HG02798 (cell line): ENCODE data around the gene TOPBP1.
"Not testable (repeated sequence)": the region's sequence is repeated elsewhere in the genome, so short reads cannot be mapped to it uniquely, and the experiment has no call there.

Experiments
- ATAC-seq: cut with Tn5 transposase; IDR thresholded peaks from one replicate; pipeline ENCODE4 v1.9.1; 2021; ENCODE audit warnings: mild to moderate bottlenecking; ENCODE audit not compliant: unreplicated experiment, poor library complexity

TOPBP1 gene

GRCh38 chr3:133574260-133574881, 87.4 kb downstream of the TOPBP1 start:
- peak; percentile 30 for ATAC-seq

DNA sequence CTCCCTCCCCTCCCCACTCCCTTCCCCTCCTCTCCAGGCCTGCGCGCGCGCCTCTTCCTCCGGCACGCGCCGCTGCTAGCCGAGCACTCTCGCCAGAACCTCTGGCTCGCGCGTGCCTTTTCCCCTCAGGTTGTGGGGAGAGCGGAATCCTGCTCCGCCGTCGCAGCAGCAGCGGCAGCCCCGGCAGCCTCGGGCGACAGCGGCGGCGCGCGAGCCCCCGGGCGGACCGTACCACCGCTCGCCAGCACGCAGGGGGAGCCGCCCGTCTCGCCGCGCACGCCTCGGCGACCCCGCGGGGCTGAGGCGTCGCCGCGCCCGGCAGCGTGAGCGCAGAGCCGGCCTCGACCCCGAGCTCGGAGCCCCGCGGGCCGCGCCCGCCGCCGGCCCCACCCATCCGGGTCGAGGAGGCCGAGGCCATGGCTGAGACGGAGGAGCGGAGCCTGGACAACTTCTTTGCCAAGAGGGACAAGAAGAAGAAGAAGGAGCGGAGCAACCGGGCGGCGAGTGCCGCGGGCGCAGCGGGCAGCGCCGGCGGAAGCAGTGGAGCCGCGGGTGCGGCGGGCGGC, 88.0 kb downstream of the TOPBP1 start, which contains the start of gene CDV3:
Gene CDV3 (plus strand): TSS at position 58 of the 566 bp plus-strand sequence. CDS start 359 bp downstream, at position 417.
- peak; percentile 34 for ATAC-seq

GRCh38 chr3:133573054-133573628, 88.6 kb downstream of the TOPBP1 start:
- ATAC-seq, result peak; percentile 84

DNA sequence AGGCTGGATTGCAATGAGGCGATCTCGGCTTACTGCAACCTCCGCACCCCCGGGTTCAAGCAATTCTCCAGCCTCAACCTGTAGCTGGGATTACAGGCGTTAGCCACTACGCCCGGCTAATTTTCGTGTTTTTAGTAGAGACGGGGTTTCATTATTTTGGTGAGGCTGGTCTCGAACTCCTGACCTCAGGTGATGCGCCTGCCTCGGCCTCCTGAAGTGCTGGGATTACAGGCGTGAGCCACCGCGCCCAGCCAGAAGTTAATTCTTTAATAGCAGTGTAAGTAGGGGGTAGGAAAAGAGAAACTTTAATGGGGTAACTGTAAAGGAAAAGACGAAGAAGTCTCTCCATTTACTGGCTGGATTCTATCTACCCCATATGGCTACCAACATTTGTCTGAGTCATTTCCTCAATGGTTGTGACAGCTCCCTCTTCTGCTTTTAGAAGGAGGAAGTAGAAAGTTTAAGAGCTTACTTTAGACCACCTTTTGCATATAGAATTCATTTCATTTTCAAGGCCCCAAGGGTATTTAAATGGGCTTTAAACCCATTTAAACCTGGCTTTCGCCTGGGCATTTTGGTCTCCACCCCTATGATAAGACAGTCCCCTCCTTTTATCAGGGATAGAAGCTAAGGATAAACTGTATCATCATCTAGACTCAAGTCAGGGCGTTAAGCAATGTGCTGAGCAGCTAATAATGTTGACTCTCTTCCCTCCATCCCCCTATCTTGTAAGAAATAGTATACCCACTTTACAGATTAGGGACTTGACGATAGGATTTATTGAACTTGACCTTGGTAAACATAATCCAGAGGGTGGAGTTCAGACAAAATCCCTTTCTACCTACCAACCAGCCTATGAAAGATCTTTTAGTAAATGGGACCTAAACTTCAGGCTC, 89.3 kb downstream of the TOPBP1 start:
- ATAC-seq, result peak; percentile 10

GRCh38 chr3:133570937-133571320, 90.8 kb downstream of the TOPBP1 start:
- ATAC-seq, result no peak

DNA sequence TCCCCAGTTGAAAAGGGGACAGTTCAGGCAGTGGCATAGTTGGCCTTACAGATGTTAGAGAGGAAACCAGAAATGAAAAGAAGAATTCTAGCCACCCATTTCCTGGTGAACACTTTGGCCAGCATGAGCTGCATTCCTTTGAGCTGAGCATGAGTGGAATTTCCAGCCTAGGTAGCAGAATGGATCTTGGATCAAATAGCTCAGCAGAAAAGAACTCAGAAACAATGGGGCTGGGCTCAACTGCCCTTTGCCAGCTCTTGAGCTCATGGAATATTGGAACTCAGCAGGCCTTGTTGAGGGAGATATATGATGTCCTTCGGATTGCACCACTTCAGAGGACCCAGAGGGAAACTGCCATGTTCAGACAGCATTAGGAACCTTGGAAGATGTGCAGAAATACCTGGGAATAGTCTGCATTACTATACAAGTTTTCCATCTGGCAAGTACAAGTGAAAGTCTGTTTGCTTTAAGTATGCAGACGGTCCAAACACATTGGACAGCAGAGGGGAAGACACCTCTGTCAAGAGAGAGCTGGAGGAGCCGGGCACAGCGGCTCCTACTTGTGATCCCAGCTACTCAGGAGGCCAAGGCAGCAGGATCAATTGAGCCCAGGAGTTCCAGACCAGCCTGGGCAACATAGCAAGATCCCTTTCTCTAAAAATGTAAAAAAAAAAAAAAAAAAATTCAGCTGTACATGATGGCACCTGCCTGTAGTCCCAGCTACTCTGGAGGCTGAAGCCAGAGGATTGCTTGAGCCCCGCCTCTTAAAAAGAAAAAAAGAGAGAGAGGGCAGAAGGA, 91.4 kb downstream of the TOPBP1 start:
- ATAC-seq, result no peak

GRCh38 chr3:133568294-133569014, 93.3 kb downstream of the TOPBP1 start:
- no peak for ATAC-seq

DNA sequence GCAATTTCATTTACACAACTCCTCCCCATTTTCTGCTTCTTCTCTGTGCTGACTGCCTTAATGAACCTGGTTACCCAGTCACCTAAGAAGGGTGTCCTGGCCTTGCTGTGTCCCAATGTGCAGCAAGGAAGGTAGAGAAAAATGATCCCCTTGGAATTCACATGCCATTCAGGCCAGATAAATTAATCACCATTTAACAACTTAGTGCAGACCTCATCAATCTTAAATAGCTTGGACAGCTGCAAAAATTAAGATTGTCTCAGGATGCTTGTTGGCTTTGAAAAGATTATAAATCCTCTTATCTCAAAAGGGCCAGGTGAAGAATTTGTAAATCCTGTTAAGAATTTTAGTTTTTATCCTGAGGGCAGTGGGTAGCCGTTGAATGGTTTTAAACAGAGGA, 97.9 kb downstream of the TOPBP1 start:
- ATAC-seq, result no peak

GRCh38 chr3:133563186-133563591, 98.6 kb downstream of the TOPBP1 start:
- no peak for ATAC-seq

DNA sequence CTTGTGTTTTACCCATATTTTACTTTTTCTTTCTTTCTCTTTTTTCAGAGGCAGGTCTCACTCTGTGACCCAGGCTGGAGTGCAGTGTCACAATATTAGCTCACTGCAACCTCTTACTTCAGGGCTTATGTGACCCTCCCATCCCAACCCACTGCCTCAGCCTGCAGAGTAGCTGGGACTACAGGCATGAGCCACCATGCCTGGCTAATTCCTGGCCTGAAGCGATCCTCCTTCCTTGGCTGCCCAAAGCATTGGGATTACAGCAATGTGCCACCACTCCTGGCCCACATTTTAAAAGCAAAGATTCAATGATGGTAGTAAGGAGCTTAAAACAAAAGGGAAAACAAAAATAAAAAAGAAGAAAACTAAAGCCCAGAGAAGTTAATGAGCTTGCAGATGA, 99.4 kb downstream of the TOPBP1 start:
- no peak for ATAC-seq

GRCh38 chr3:133561679-133562078, 100.1 kb downstream of the TOPBP1 start:
- ATAC-seq, result no peak

GRCh38 chr3:133551589-133551988, 110.2 kb downstream of the TOPBP1 start:
- not testable (repeated sequence) for ATAC-seq
